Ovary (tissue), 3 donors: ENCODE results near the gene PLXNA2.

Experiments
- CTCF ChIP-seq, 3 donors: fragments of 450-650 bp in 2 of 3; fragments of 200-600 bp in 1 of 3; IDR thresholded peaks; one replicate each; pipeline versions ENCODE4 v1.5.1 to v1.8.0; 2016 to 2022; ENCODE audit warnings: antibody characterized with exemption in 3 of 3, mild to moderate bottlenecking in 1 of 3
- POLR2A ChIP-seq: fragments of 450-650 bp; IDR thresholded peaks from one replicate; pipeline ENCODE4 v1.6.1; 2017; ENCODE audit warnings: antibody characterized with exemption, mild to moderate bottlenecking, moderate library complexity
- donor health status: DM: no; HTN: no; CAD: no.

- no peak for TF ChIP-seq CTCF (IDR thresholded peaks at IDR 0.05)
- no peak for TF ChIP-seq POLR2A
These were observed 27.4 kb downstream of the PLXNA2 start for GRCh38 chr1:208216806-208217205.
